ENCODE data around the gene PLA2G3.

PLA2G3 gene

GRCh38 chr22:31123292-31123602, 17.1 kb downstream of the PLA2G3 start:
- H3K9me3 ChIP-seq (ENCODE audit: control insufficient read depth, low read length), result no peaks in the 10 kb centered on the region
- peak overlapping the region; percentile 93 for H3K27ac ChIP-seq
- peaks cover 32% of the 10 kb centered on the region for H3K79me2 ChIP-seq
- peak overlapping the region; percentile 89 for H3K4me2 ChIP-seq (ENCODE audit: low read length)
- peaks cover 36% of the 10 kb centered on the region for H3K4me1 ChIP-seq
- H3K9ac ChIP-seq, result peak overlapping the region; percentile 95
- no peaks in the 10 kb centered on the region for H3K27me3 ChIP-seq (ENCODE audit: control insufficient read depth, insufficient read depth, low read length)
- H3K36me3 ChIP-seq (ENCODE audit: control insufficient read depth, insufficient read depth, low read length), result no peaks in the 10 kb centered on the region
- TF ChIP-seq CTCF (IDR thresholded peaks at IDR 0.05), result no peak
- H3K4me3 ChIP-seq (ENCODE audit: low read depth, low read length), result peak overlapping the region; percentile 86
- no peak overlapping the region for H2AFZ ChIP-seq

DNA sequence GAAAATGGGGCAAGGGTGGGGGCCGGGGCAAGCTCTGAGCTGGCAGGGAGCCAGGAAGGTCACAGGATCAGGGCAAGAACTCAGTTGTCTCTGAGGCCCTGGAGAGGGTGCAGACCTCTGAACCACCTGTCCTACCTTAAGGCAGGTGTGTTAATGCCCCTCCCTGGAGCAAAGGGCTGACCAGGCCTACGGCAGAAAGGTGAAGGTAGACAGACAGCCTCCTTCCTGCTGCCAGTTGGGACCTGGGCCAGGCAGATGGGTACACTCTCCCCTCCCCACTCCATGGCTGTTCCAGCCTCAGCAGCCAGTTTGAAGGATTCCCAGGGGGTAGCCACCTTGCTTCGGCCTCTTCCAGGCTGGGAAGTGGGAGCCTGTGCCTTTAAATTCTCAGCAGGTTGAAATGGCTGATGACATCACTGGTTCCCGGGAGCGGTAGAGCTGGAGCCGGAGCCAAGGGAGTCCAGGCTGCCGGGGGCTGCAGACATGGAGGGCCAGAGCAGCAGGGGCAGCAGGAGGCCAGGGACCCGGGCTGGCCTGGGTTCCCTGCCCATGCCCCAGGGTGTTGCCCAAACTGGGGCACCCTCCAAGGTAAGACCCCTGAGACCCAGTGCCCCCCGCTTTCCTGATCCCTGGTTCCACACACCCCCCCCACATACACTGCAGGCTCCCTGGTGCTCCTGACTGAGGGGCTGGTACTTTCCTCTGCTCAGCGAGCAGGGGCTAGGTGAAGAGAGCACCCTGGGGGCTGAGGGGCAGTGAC, 17.6 kb downstream of the PLA2G3 start, which contains the start of gene INPP5J:
TSS of gene INPP5J (plus strand) at position 435 of the 760 bp plus-strand sequence. CDS start at position 484, 49 bp downstream.
- peaks cover 31% of the 10 kb centered on the region for H3K4me1 ChIP-seq
- no peaks in the 10 kb centered on the region for H3K27me3 ChIP-seq (ENCODE audit: control insufficient read depth, insufficient read depth, low read length)
- no peak for TF ChIP-seq CTCF (IDR thresholded peaks at IDR 0.05)
- no peaks in the 10 kb centered on the region for H3K9me3 ChIP-seq (ENCODE audit: control insufficient read depth, low read length)
- H3K9ac ChIP-seq, result peak within 1 kb of the TSS; percentile 95
- H3K4me3 ChIP-seq (ENCODE audit: low read depth, low read length), result peak within 1 kb of the TSS; percentile 86
- peaks cover 32% of the 10 kb centered on the region for H3K79me2 ChIP-seq
- H2AFZ ChIP-seq, result peak within 1 kb of the TSS; percentile 62
- peak within 1 kb of the TSS; percentile 93 for H3K27ac ChIP-seq
- H3K36me3 ChIP-seq (ENCODE audit: control insufficient read depth, insufficient read depth, low read length), result no peaks in the 10 kb centered on the region
- peak within 1 kb of the TSS; percentile 89 for H3K4me2 ChIP-seq (ENCODE audit: low read length)

DNA sequence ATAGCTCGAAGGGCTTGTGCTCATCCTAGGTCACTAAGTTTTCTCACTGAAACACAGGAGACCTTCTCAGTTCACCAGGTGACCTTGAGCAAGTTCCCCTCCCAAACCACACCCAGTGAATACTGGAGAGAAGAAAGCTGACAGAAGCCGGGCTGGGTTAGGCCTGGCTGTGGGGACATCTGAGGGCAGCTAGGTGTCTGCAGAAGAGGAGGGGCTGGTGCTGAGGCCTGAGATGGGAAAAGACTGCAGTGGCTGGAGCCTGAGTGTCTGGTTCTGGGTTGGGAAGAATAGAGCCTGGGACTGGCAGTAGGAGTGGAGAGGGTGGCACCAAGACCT, 18.1 kb downstream of the PLA2G3 start:
- Histone ChIP-seq H3K36me3 (ENCODE audit: control insufficient read depth, insufficient read depth, low read length) (no peaks in the 10 kb centered on the region), H3K27me3 (ENCODE audit: control insufficient read depth, insufficient read depth, low read length) (no peaks in the 10 kb centered on the region), H3K9me3 (ENCODE audit: control insufficient read depth, low read length) (no peaks in the 10 kb centered on the region), H2AFZ (peak overlapping the region; percentile 62), H3K9ac (no peak overlapping the region), H3K4me1 (peaks cover 27% of the 10 kb centered on the region), H3K79me2 (peaks cover 32% of the 10 kb centered on the region), H3K4me2 (ENCODE audit: low read length) (peak overlapping the region; percentile 89), H3K4me3 (ENCODE audit: low read depth, low read length) (peak overlapping the region; percentile 86), H3K27ac (peak overlapping the region; percentile 93)
- TF ChIP-seq CTCF (IDR thresholded peaks at IDR 0.05), result no peak

DNA sequence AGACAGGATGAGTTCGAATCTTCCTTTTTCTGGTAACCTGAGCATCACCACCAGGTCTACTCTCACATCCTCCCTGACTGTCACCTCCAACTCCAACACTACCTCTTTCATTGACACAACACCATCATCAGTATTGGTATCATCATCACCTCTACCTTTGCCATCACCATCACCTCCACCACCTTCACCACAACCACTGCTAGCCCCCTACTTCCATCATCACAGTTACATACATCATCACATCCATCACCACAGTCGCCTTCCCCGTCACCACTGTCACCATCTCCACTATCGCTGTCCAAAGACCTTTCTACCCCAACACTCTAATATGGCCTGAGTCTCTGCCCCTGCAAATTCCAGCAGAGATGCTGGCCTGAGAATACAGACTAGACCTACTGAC, 18.9 kb downstream of the PLA2G3 start:
- H3K36me3 ChIP-seq (ENCODE audit: control insufficient read depth, insufficient read depth, low read length), result no peaks in the 10 kb centered on the region
- peaks cover 27% of the 10 kb centered on the region for H3K79me2 ChIP-seq
- H3K9ac ChIP-seq, result no peak overlapping the region
- H3K9me3 ChIP-seq (ENCODE audit: control insufficient read depth, low read length), result no peaks in the 10 kb centered on the region
- no peaks in the 10 kb centered on the region for H3K27me3 ChIP-seq (ENCODE audit: control insufficient read depth, insufficient read depth, low read length)
- no peak overlapping the region for H3K4me3 ChIP-seq (ENCODE audit: low read depth, low read length)
- H3K4me1 ChIP-seq, result peaks cover 23% of the 10 kb centered on the region
- H2AFZ ChIP-seq, result no peak overlapping the region
- peak overlapping the region; percentile 93 for H3K27ac ChIP-seq
- no peak overlapping the region for H3K4me2 ChIP-seq (ENCODE audit: low read length)
- TF ChIP-seq CTCF (IDR thresholded peaks at IDR 0.05), result no peak

DNA sequence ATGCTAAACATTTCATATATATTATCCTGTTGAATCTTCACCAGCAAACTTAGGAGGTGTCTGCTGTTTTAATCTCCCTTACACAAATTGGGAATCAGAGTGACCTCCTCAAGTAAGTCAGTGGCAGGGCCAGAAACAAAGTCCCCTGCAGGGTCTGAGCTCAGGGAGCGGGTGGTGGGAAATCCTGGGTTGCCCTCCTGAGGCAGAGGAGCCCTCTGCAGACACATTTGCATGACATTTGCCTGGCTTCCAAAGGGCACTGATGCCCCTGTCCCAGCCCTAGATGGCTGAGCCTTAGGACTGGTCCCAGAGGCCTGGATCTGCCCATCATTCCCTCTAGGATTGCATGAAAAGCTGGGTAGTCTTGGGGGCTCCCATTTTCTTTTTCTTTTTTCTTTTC, 19.7 kb downstream of the PLA2G3 start:
- Histone ChIP-seq H3K4me3 (ENCODE audit: low read depth, low read length) (no peak overlapping the region), H3K9ac (no peak overlapping the region), H3K27ac (no peak overlapping the region), H3K9me3 (ENCODE audit: control insufficient read depth, low read length) (no peaks in the 10 kb centered on the region), H3K27me3 (ENCODE audit: control insufficient read depth, insufficient read depth, low read length) (no peaks in the 10 kb centered on the region), H3K4me2 (ENCODE audit: low read length) (no peak overlapping the region), H3K79me2 (peaks cover 21% of the 10 kb centered on the region), H2AFZ (no peak overlapping the region), H3K4me1 (peaks cover 16% of the 10 kb centered on the region), H3K36me3 (ENCODE audit: control insufficient read depth, insufficient read depth, low read length) (no peaks in the 10 kb centered on the region)
- TF ChIP-seq CTCF (IDR thresholded peaks at IDR 0.05), result no peak
